Activated CD4-positive, alpha-beta T cell treated with anti-CD3 and anti-CD28 coated beads for 24 hours (primary cell): ENCODE measurements around the gene GAS2L2.

Experiments
- DNase-seq, 2 donors: peaks; one replicate each; pipeline ENCODE4 v3.0.0-alpha.2; 2020; ENCODE audit warnings: low read depth in 2 of 2

Gene GAS2L2

GRCh38 chr17:35752945-35753764 is at the start of gene GAS2L2:
GAS2L2 (minus strand) TSS chr17:35753239; CDS start chr17:35752850, 389 bp downstream.
- no peak for DNase-seq

- no peak for DNase-seq
Measured at GRCh38 chr17:35801583-35802224, 48.7 kb upstream of the GAS2L2 start.

- no peak for DNase-seq
Measured at GRCh38 chr17:35799942-35800341, 46.9 kb upstream of the GAS2L2 start.

- no peak for DNase-seq
Measured at GRCh38 chr17:35797918-35798317, 44.9 kb upstream of the GAS2L2 start.

GRCh38 chr17:35797370-35797769 is 44.3 kb upstream of the GAS2L2 start:
- DNase-seq = no peak

GRCh38 chr17:35796942-35797341 is 43.9 kb upstream of the GAS2L2 start:
- DNase-seq = no peak

GRCh38 chr17:35795871-35796265 is 42.8 kb upstream of the GAS2L2 start:
- DNase-seq = no peak

GRCh38 chr17:35795007-35795870 is 42.2 kb upstream of the GAS2L2 start, which contains the start of gene MMP28:
MMP28 (minus strand) TSS chr17:35795641; CDS start chr17:35795377, 264 bp downstream.
- DNase-seq = peak in 1 of 2 donors; percentile 33

- DNase-seq = no peak
Measured at GRCh38 chr17:35793257-35793656, 40.2 kb upstream of the GAS2L2 start.

- DNase-seq = no peak
Measured at GRCh38 chr17:35791681-35792350, 38.8 kb upstream of the GAS2L2 start.

GRCh38 chr17:35790841-35791240 is 37.8 kb upstream of the GAS2L2 start:
- DNase-seq = no peak

GRCh38 chr17:35788477-35789368 is 35.7 kb upstream of the GAS2L2 start:
- DNase-seq = no peak

GRCh38 chr17:35786941-35787432 is 33.9 kb upstream of the GAS2L2 start:
- DNase-seq = no peak

GRCh38 chr17:35784895-35785294 is 31.9 kb upstream of the GAS2L2 start:
- no peak for DNase-seq

GRCh38 chr17:35780950-35781349 is 27.9 kb upstream of the GAS2L2 start:
- DNase-seq = no peak

- no peak for DNase-seq
Measured at GRCh38 chr17:35778641-35779196, 25.7 kb upstream of the GAS2L2 start.

- DNase-seq = no peak
Measured at GRCh38 chr17:35775583-35775982, 22.5 kb upstream of the GAS2L2 start.

GRCh38 chr17:35775039-35775438 is 22.0 kb upstream of the GAS2L2 start:
- DNase-seq = no peak

GRCh38 chr17:35774499-35774898 is 21.5 kb upstream of the GAS2L2 start:
- DNase-seq = no peak
